GM19328 (cell line): Measurements from ENCODE around the gene CRABP2.

Experiments
- ATAC-seq: cut with Tn5 transposase; IDR thresholded peaks from one replicate; pipeline ENCODE4 v1.9.1; 2021; ENCODE audit warnings: mild to moderate bottlenecking, moderate library complexity; ENCODE audit not compliant: unreplicated experiment

CRABP2 gene

DNA sequence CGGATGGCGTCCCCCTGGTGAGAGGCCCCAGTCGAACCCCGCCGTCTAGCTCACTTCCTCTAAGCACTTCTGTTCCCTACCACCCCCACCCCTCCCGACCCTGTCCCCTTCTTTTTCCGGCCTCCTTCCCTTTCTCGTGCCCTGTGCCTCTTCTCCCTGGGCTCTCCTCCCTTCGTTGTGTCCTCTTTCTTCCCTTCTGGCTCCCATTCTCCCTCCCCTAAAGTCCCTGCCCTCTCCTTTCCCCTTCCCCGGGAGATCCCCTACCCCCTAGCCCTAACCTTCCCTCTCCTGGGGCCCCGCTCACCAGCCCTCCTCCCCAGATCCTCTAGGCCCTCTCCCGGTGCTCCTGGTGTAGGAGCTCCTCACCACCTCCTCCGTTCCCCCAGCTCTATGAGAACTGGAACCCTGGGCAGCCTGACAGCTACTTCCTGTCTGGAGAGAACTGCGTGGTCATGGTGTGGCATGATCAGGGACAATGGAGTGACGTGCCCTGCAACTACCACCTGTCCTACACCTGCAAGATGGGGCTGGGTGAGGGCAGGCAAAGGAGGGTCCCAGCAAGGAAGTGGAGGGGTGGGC, 47.6 kb downstream of the CRABP2 start:
- no peak for ATAC-seq

DNA sequence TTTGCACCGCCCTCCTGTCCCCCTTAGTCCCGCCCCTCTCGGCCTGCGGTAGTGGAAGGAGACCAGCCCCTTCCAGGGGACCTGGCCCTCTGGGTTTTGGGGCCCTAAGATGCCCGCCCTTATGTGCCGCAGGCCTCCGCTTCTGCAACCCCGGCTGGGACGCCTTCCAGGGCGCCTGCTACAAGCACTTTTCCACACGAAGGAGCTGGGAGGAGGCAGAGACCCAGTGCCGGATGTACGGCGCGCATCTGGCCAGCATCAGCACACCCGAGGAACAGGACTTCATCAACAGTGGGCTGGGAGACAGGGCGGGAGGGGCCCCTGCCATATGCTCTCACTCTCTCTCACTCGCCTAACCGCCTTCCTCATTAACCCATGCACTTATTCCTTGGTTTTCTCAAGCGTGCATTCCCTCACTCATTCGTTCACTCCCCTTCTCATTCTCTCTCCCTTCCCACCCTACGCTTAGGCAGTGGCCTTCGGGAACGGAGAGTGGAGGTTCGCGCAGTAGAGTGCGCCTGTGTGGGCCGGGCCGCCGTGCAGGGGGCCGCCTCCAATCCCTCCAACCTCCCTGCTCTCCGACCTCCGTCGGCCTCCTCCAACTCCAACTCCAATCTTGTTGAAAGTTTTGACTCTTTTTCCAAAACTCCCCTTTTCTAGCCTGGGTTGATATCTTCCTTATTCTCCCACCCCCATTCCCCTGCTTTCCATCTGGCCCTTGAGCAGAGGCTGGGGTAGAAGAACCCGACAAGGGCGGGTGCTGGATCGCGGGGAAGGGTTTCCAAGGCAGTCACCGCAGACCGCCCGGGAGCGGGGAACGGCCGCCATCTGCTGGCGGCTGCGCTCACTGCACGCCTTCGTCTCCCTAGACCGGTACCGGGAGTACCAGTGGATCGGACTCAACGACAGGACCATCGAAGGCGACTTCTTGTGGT, 48.3 kb downstream of the CRABP2 start:
- no peak for ATAC-seq

- no peak for ATAC-seq
These were observed 49.4 kb downstream of the CRABP2 start for GRCh38 chr1:156655904-156656516.

- no peak for ATAC-seq
These were observed 50.1 kb downstream of the CRABP2 start for GRCh38 chr1:156655151-156655903.

GRCh38 chr1:156654700-156655099, 50.7 kb downstream of the CRABP2 start:
- no peak for ATAC-seq

GRCh38 chr1:156652992-156653355, 52.4 kb downstream of the CRABP2 start:
- ATAC-seq: no peak

DNA sequence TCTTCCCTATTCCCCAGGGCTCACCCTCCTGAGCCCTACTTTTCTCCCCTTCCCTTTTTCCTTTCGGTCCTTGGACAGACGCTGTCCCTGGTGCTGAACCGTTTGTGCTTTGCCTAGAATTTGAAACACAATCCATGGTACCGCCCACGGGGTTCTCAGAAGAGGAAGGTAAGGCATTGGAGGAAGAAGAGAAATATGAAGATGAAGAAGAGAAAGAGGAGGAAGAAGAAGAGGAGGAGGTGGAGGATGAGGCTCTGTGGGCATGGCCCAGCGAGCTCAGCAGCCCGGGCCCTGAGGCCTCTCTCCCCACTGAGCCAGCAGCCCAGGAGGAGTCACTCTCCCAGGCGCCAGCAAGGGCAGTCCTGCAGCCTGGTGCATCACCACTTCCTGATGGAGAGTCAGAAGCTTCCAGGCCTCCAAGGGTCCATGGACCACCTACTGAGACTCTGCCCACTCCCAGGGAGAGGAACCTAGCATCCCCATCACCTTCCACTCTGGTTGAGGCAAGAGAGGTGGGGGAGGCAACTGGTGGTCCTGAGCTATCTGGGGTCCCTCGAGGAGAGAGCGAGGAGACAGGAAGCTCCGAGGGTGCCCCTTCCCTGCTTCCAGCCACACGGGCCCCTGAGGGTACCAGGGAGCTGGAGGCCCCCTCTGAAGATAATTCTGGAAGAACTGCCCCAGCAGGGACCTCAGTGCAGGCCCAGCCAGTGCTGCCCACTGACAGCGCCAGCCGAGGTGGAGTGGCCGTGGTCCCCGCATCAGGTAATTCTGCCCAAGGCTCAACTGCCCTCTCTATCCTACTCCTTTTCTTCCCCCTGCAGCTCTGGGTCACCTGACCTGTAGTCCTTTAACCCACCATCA, 53.0 kb downstream of the CRABP2 start:
- ATAC-seq: no peak
